Measurements from ENCODE around the gene SSH3.

Gene SSH3

DNA sequence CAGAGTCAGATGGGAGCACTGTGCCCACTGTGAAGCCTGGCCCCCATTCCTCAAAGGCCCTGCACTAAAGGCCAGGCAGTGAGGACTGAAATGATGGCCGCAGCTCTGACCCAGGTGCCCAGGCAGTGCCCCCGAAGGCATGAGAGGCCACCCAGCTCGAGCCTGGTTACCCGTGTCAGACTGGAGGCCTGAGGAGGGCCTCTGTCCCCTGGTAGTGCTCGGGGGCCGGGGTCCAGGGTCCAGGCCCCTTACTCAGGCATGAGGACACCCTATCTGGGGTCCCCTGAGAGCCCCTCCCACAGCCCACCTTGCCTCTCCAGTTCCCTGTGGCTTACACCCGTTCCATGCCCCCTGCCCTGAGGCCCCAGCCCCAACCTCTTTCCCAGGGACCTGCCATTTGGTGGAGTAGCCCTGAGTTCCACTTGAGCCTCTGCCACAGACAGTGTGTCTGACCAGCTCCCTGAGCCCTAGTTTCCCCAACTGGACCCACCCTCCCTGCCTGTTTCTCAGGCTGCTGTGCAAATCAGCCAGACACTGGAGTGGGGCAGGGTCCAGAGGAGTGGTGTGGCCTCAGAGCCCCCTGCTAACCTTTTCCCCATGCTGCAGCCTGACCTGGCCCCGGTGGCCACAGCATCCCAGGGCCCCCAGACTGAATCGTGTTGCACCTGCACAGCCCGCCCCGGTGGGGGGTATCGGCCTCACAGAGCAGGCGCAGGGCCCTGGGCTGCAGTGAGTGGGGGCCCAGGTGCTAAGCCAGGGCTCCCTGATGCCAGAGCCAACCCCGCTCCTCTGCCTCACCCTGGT, 25.0 kb upstream of the SSH3 start:
- ATAC-seq, result no peak
- TF ChIP-seq, protein P1, sequence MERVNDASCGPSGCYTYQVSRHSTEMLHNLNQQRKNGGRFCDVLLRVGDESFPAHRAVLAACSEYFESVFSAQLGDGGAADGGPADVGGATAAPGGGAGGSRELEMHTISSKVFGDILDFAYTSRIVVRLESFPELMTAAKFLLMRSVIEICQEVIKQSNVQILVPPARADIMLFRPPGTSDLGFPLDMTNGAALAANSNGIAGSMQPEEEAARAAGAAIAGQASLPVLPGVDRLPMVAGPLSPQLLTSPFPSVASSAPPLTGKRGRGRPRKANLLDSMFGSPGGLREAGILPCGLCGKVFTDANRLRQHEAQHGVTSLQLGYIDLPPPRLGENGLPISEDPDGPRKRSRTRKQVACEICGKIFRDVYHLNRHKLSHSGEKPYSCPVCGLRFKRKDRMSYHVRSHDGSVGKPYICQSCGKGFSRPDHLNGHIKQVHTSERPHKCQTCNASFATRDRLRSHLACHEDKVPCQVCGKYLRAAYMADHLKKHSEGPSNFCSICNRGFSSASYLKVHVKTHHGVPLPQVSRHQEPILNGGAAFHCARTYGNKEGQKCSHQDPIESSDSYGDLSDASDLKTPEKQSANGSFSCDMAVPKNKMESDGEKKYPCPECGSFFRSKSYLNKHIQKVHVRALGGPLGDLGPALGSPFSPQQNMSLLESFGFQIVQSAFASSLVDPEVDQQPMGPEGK (CRISPR knock-in tag; IDR thresholded peaks at IDR 0.05; ENCODE audit: borderline replicate concordance), result no peak
- TF ChIP-seq ZNF8 (CRISPR knock-in tag; IDR thresholded peaks at IDR 0.05) (no peak), ZNF70 (CRISPR knock-in tag; IDR thresholded peaks at IDR 0.05) (no peak), CSDC2 (CRISPR knock-in tag; IDR thresholded peaks at IDR 0.05) (no peak), ZFP30 (CRISPR knock-in tag; IDR thresholded peaks at IDR 0.05) (no peak), ARNTL (CRISPR knock-in tag; IDR thresholded peaks at IDR 0.05; ENCODE audit: borderline replicate concordance, low read depth) (no peak), BACH2 (CRISPR knock-in tag; IDR thresholded peaks at IDR 0.05; ENCODE audit: borderline replicate concordance) (no peak), SNAI2 (CRISPR knock-in tag; IDR thresholded peaks at IDR 0.05) (no peak), ISL1 (CRISPR knock-in tag; IDR thresholded peaks at IDR 0.05) (no peak), TOX (CRISPR knock-in tag; IDR thresholded peaks at IDR 0.05; ENCODE audit: borderline replicate concordance) (no peak), GLIS3 (CRISPR knock-in tag; IDR thresholded peaks at IDR 0.05) (no peak), ZNF565 (CRISPR knock-in tag; conservative IDR thresholded peaks at IDR 0.05; ENCODE audit: low read depth) (no peak), PPARA (CRISPR knock-in tag; IDR thresholded peaks at IDR 0.05; ENCODE audit: borderline replicate concordance) (no peak), ESRRG (CRISPR knock-in tag; IDR thresholded peaks at IDR 0.05) (no peak)
- TF ChIP-seq, protein P2, sequence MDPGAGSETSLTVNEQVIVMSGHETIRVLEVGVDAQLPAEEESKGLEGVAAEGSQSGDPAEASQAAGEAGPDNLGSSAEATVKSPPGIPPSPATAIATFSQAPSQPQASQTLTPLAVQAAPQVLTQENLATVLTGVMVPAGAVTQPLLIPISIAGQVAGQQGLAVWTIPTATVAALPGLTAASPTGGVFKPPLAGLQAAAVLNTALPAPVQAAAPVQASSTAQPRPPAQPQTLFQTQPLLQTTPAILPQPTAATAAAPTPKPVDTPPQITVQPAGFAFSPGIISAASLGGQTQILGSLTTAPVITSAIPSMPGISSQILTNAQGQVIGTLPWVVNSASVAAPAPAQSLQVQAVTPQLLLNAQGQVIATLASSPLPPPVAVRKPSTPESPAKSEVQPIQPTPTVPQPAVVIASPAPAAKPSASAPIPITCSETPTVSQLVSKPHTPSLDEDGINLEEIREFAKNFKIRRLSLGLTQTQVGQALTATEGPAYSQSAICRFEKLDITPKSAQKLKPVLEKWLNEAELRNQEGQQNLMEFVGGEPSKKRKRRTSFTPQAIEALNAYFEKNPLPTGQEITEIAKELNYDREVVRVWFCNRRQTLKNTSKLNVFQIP (CRISPR knock-in tag; IDR thresholded peaks at IDR 0.05; ENCODE audit: borderline replicate concordance, low read depth), result no peak
- TF ChIP-seq, protein P3, sequence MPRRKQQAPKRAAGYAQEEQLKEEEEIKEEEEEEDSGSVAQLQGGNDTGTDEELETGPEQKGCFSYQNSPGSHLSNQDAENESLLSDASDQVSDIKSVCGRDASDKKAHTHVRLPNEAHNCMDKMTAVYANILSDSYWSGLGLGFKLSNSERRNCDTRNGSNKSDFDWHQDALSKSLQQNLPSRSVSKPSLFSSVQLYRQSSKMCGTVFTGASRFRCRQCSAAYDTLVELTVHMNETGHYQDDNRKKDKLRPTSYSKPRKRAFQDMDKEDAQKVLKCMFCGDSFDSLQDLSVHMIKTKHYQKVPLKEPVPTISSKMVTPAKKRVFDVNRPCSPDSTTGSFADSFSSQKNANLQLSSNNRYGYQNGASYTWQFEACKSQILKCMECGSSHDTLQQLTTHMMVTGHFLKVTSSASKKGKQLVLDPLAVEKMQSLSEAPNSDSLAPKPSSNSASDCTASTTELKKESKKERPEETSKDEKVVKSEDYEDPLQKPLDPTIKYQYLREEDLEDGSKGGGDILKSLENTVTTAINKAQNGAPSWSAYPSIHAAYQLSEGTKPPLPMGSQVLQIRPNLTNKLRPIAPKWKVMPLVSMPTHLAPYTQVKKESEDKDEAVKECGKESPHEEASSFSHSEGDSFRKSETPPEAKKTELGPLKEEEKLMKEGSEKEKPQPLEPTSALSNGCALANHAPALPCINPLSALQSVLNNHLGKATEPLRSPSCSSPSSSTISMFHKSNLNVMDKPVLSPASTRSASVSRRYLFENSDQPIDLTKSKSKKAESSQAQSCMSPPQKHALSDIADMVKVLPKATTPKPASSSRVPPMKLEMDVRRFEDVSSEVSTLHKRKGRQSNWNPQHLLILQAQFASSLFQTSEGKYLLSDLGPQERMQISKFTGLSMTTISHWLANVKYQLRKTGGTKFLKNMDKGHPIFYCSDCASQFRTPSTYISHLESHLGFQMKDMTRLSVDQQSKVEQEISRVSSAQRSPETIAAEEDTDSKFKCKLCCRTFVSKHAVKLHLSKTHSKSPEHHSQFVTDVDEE (CRISPR knock-in tag; IDR thresholded peaks at IDR 0.05), result no peak

DNA sequence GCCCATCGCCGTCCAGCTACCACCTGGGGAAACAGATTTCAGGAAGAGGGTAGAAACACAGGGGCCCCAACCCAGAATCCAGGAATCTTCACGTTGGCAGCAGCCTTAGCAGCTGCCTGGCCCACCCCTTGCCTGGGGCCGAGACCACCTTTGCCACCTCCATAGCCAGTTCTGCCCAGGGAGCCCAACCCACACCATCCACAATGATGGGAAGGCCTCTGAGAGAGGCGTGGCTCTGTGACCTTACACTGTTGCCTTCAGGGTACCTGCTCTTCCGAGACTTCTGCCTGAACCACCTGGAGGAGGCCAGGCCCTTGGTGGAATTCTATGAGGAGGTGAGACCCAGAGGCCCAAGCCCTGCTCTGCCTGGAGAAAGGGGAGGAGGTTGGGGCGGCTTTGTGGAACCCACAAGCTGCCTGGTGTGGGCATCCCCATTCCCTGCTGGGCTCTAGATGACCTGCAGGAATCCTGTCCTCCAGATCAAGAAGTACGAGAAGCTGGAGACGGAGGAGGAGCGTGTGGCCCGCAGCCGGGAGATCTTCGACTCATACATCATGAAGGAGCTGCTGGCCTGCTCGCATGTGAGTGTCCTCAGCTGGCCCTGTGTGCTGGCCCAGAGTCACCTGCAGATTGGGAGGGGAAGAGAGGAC, 24.3 kb upstream of the SSH3 start:
- TF ChIP-seq GLIS3 (CRISPR knock-in tag; IDR thresholded peaks at IDR 0.05) (no peak), TCF4 (CRISPR knock-in tag; IDR thresholded peaks at IDR 0.05; ENCODE audit: borderline replicate concordance) (no peak), SNAI2 (CRISPR knock-in tag; IDR thresholded peaks at IDR 0.05) (no peak), ZC3H10 (CRISPR knock-in tag; IDR thresholded peaks at IDR 0.05) (no peak), ZNF565 (CRISPR knock-in tag; conservative IDR thresholded peaks at IDR 0.05; ENCODE audit: low read depth) (no peak), RARB (CRISPR knock-in tag; IDR thresholded peaks at IDR 0.05) (no peak), PPARA (CRISPR knock-in tag; IDR thresholded peaks at IDR 0.05; ENCODE audit: borderline replicate concordance) (no peak), ARNTL (CRISPR knock-in tag; IDR thresholded peaks at IDR 0.05; ENCODE audit: borderline replicate concordance, low read depth) (no peak), ZNF70 (CRISPR knock-in tag; IDR thresholded peaks at IDR 0.05) (no peak), ISL1 (CRISPR knock-in tag; IDR thresholded peaks at IDR 0.05) (no peak), ESRRG (CRISPR knock-in tag; IDR thresholded peaks at IDR 0.05) (no peak), ZNF8 (CRISPR knock-in tag; IDR thresholded peaks at IDR 0.05) (no peak), TOX (CRISPR knock-in tag; IDR thresholded peaks at IDR 0.05; ENCODE audit: borderline replicate concordance) (no peak), OSR1 (CRISPR knock-in tag; IDR thresholded peaks at IDR 0.05) (no peak)
- TF ChIP-seq, protein P4, sequence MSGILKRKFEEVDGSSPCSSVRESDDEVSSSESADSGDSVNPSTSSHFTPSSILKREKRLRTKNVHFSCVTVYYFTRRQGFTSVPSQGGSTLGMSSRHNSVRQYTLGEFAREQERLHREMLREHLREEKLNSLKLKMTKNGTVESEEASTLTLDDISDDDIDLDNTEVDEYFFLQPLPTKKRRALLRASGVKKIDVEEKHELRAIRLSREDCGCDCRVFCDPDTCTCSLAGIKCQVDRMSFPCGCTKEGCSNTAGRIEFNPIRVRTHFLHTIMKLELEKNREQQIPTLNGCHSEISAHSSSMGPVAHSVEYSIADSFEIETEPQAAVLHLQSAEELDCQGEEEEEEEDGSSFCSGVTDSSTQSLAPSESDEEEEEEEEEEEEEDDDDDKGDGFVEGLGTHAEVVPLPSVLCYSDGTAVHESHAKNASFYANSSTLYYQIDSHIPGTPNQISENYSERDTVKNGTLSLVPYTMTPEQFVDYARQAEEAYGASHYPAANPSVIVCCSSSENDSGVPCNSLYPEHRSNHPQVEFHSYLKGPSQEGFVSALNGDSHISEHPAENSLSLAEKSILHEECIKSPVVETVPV (CRISPR knock-in tag; IDR thresholded peaks at IDR 0.05), result no peak
- TF ChIP-seq, protein P3 (CRISPR knock-in tag; IDR thresholded peaks at IDR 0.05), result no peak
- TF ChIP-seq, protein P1 (CRISPR knock-in tag; IDR thresholded peaks at IDR 0.05; ENCODE audit: borderline replicate concordance), result no peak
- ATAC-seq, result no peak
